B cell (primary cell): ENCODE results near the gene NATD1. TPM values are rescaled to one million over a fixed set of nuclear protein-coding genes. Genes with fewer than 3 reads are reported as not detected.

Source experiments
- ATAC-seq: fragments of 200-7000 bp; cut with Tn5 transposase; one replicate; pipeline ENCODE4 v1.10.0; 2021; ENCODE audit warnings: low read depth, mild to moderate bottlenecking, moderate number of reproducible peaks, moderate library complexity
- CTCF ChIA-PET: fragments of 350-600 bp; sonication (Branson Sonifier 250); formaldehyde crosslinking; loops from one replicate; lab custom pipeline; 2021; ENCODE audit warnings: antibody characterized with exemption, inconsistent platforms; lab: Charles Lee
- POLR2A ChIA-PET: fragments of 350-600 bp; sonication (Branson Sonifier 250); formaldehyde crosslinking; loops from one replicate; lab custom pipeline; 2021; ENCODE audit warnings: antibody characterized with exemption; lab: Charles Lee
- DNase-seq: peaks from one replicate; pipeline ENCODE4 v3.0.0; 2013
- H2AFZ ChIP-seq: 2 replicates; pipeline ENCODE4 v1.6.1; 2012; ENCODE audit warnings: mild to moderate bottlenecking, low read depth, low read length; ENCODE audit not compliant: insufficient read depth, poor library complexity, severe bottlenecking
- H3K27ac ChIP-seq, 2 donors: 1 replicate in 1 of 2; 2 replicates in 1 of 2; pipeline ENCODE4 v1.5.1; 2012 to 2013; ENCODE audit warnings: low read length in 2 of 2, mild to moderate bottlenecking in 2 of 2, moderate library complexity in 1 of 2
- H3K27me3 ChIP-seq, 4 experiments: fragments of 200-600 bp in 1 of 4; sonication (generic) in 1 of 4; replicated peaks in 1 of 4; 1 replicate in 2 of 4; 2 replicates in 2 of 4; pipeline versions ENCODE4 v1.6.1 to v1.7.0; 2013 to 2016; ENCODE audit warnings: low read length in 3 of 4, mild to moderate bottlenecking in 2 of 4, mixed read lengths in 1 of 4, moderate library complexity in 1 of 4; ENCODE audit not compliant: insufficient read depth in 4 of 4, control insufficient read depth in 3 of 4; ENCODE audit errors: control extremely low read depth in 1 of 4
- H3K36me3 ChIP-seq, 2 experiments: replicated peaks in 1 of 2; 1 replicate in 1 of 2; 2 replicates in 1 of 2; pipeline versions ENCODE4 v1.6.1 to v1.7.1; 2013; ENCODE audit warnings: low read length in 1 of 2; ENCODE audit not compliant: insufficient read depth in 2 of 2, control insufficient read depth in 1 of 2; ENCODE audit errors: control extremely low read depth in 1 of 2, extremely low read depth in 1 of 2
- H3K4me1 ChIP-seq, 2 donors: fragments of 200-600 bp in 1 of 2; sonication (generic) in 1 of 2; 1 replicate in 1 of 2; 2 replicates in 1 of 2; pipeline versions ENCODE4 v1.5.1 to v1.6.1; 2013 to 2017; ENCODE audit warnings: low read length in 2 of 2; ENCODE audit not compliant: control insufficient read depth in 2 of 2, insufficient read depth in 2 of 2
- H3K4me2 ChIP-seq: replicated peaks from 2 replicates; pipeline ENCODE3; 2012; ENCODE audit warnings: mild to moderate bottlenecking, low read depth, low read length; ENCODE audit not compliant: poor library complexity, severe bottlenecking
- H3K4me3 ChIP-seq, 5 experiments: fragments of 200-600 bp in 1 of 5; sonication (generic) in 1 of 5; 1 replicate in 3 of 5; 2 replicates in 2 of 5; pipeline versions ENCODE4 v1.5.1 to v1.7.0; 2011 to 2016; ENCODE audit warnings: low read length in 4 of 5, mild to moderate bottlenecking in 4 of 5, low read depth in 2 of 5, control low read depth in 1 of 5, moderate library complexity in 1 of 5; ENCODE audit not compliant: insufficient read depth in 1 of 5; ENCODE audit errors: control extremely low read depth in 1 of 5, extremely low read depth in 1 of 5
- H3K79me2 ChIP-seq: fragments of 200-600 bp; sonication (generic); one replicate; pipeline ENCODE4 v1.6.0; 2016; ENCODE audit warnings: low read length; ENCODE audit not compliant: control insufficient read depth, insufficient read depth
- H3K9ac ChIP-seq: fragments of 200-600 bp; sonication (generic); 2 replicates; pipeline ENCODE4 v1.6.1; 2017; ENCODE audit warnings: mild to moderate bottlenecking, low read length, moderate library complexity
- H3K9me3 ChIP-seq, 3 donors: one replicate each; pipeline versions ENCODE4 v1.6.1 to v1.7.1; 2013; ENCODE audit warnings: low read length in 2 of 3; ENCODE audit not compliant: control insufficient read depth in 2 of 3, insufficient read depth in 1 of 3; ENCODE audit errors: control extremely low read depth in 1 of 3
- H4K20me1 ChIP-seq: 2 replicates; pipeline ENCODE4 v1.6.0; 2012; ENCODE audit warnings: mild to moderate bottlenecking, low read length; ENCODE audit not compliant: insufficient read depth, control insufficient read depth, poor library complexity, severe bottlenecking
- H3K27ac Mint-ChIP-seq: one replicate; pipeline ENCODE4 v1.8.0; 2021; ENCODE audit warnings: mixed read lengths
- H3K27me3 Mint-ChIP-seq: one replicate; pipeline ENCODE4 v1.8.0; 2021; ENCODE audit warnings: mixed read lengths
- H3K4me1 Mint-ChIP-seq: one replicate; pipeline ENCODE4 v1.8.0; 2021; ENCODE audit warnings: mixed read lengths
- H3K4me3 Mint-ChIP-seq: one replicate; pipeline ENCODE4 v1.8.0; 2021; ENCODE audit warnings: mixed read lengths
- H3K9me3 Mint-ChIP-seq: one replicate; pipeline ENCODE4 v1.8.0; 2022; ENCODE audit warnings: mixed read lengths; ENCODE audit not compliant: insufficient read depth
- EZH2 ChIP-seq: IDR thresholded peaks from 2 replicates; pipeline ENCODE4 v1.6.1; 2012; ENCODE audit warnings: borderline replicate concordance, low read depth, mild to moderate bottlenecking, moderate library complexity, low read length; ENCODE audit not compliant: insufficient read depth, poor library complexity, severe bottlenecking
- WGBS: methylation state at CpG from one replicate; pipeline ENCODE4 v1.1.5; 2013; ENCODE audit warnings: missing lambda C conversion rate; ENCODE audit not compliant: insufficient coverage; 5-methylcytosine and 5-hydroxymethylcytosine counted together
- intact Hi-C: fragments of 100-400 bp; cut with micrococcal nuclease; formaldehyde crosslinking; loops from one replicate; pipeline ENCODE4 v1.10.0; 2022
- polyA plus RNA-seq: library from polyadenylated mRNA; depleted of rRNA; stranded (reverse); fragments of >200 nt; gene quantifications from 2 replicates; pipeline ENCODE4 v1.2.3, GENCODE V29; 2012
- total RNA-seq, 2 donors: library from RNA; stranded (reverse); fragments of 120-200 nt in 1 of 2; gene quantifications; 1 replicate in 1 of 2; 2 replicates in 1 of 2; pipeline versions ENCODE4 v1.2.3 to v1.2.4, GENCODE V29; 2013 to 2022
- TF ChIP-seq, protein P1 (sequence below): fragments of 200-600 bp; IDR thresholded peaks from one replicate; pipeline ENCODE4 v1.8.0; 2022; ENCODE audit warnings: antibody characterized with exemption, mild to moderate bottlenecking

NATD1 gene
- total and polyA plus RNA-seq, 2 donors (not counting 1 experiment from before 2014, with no cell fraction given): 2.0 to 6.7 TPM

DNA sequence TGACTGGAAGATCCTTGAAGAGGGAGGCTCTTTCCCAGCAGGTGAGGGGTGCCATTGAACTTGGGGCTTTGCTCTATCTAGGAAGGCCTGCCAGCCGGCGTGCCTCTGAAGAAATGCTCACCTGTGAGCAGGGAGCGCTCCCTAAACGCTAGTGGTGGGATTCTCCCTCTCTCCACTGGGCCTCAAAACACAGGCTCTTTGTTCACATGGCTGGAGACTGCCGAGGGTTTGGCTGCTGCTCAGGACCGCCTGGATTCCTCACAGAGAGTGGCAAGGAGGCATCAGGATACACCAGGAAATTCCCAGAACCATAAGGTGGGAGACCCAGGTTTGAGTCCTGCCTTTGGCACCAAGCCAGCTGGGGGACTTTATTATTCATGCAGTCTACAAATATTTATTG, 21.7 kb downstream of the NATD1 start:
- POLR2A ChIA-PET: no interaction called here
- no peaks in the 10 kb centered on the region for H3K4me1 ChIP-seq
- CTCF ChIA-PET: no interaction called here
- TF ChIP-seq, protein P1, sequence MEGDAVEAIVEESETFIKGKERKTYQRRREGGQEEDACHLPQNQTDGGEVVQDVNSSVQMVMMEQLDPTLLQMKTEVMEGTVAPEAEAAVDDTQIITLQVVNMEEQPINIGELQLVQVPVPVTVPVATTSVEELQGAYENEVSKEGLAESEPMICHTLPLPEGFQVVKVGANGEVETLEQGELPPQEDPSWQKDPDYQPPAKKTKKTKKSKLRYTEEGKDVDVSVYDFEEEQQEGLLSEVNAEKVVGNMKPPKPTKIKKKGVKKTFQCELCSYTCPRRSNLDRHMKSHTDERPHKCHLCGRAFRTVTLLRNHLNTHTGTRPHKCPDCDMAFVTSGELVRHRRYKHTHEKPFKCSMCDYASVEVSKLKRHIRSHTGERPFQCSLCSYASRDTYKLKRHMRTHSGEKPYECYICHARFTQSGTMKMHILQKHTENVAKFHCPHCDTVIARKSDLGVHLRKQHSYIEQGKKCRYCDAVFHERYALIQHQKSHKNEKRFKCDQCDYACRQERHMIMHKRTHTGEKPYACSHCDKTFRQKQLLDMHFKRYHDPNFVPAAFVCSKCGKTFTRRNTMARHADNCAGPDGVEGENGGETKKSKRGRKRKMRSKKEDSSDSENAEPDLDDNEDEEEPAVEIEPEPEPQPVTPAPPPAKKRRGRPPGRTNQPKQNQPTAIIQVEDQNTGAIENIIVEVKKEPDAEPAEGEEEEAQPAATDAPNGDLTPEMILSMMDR: no peak
- TF ChIP-seq EZH2: no peak
- no peak for DNase-seq
- H3K4me3 ChIP-seq: no peak overlapping the region
- peaks cover 5% of the 10 kb centered on the region for H3K9me3 Mint-ChIP-seq
- intact Hi-C loops: no loop called here
- H3K27me3 Mint-ChIP-seq: no peaks in the 10 kb centered on the region
- 100% methylated on average over 6 of the region's 6 CpGs for WGBS
- ATAC-seq: no peak
- no peak overlapping the region for H3K4me3 Mint-ChIP-seq
- no peak overlapping the region for H2AFZ ChIP-seq
- no peaks in the 10 kb centered on the region for H3K27me3 ChIP-seq
- no peaks in the 10 kb centered on the region for H3K4me1 Mint-ChIP-seq
- peaks cover 0 to 18% (median 4%) of the 10 kb centered on the region in 3 donors for H3K9me3 ChIP-seq
- no peak overlapping the region for H3K4me2 ChIP-seq
- H3K27ac ChIP-seq: no peak overlapping the region
- H3K27ac Mint-ChIP-seq: no peak overlapping the region
- H3K79me2 ChIP-seq: no peaks in the 10 kb centered on the region
- H3K9ac ChIP-seq: no peak overlapping the region
- no peaks in the 10 kb centered on the region for H3K36me3 ChIP-seq
- no peaks in the 10 kb centered on the region for H4K20me1 ChIP-seq

DNA sequence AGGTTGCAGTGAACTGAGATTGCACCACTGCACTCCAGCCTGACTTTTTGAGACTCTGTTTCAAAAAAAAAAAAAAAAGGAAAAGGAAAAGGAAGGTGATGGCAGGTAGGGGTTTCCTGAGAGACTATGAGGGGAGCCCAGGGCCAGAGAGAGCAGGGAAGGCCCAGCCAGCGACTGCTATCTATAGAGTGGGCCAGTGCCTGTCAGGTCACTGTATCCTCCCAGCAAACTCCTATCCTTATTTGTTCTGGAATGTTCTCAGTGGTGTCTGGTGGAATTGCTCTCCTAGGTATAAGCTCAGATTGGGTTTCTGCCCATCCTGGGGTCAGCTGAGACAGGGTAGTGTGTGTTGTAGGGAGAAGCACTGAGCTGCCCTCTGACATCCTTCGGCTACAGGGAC, 24.4 kb downstream of the NATD1 start:
- DNase-seq: no peak
- Histone ChIP-seq H3K27me3 (no peaks in the 10 kb centered on the region), H4K20me1 (no peaks in the 10 kb centered on the region), H3K4me3 (no peak overlapping the region), H3K4me2 (no peak overlapping the region), H3K9ac (no peak overlapping the region), H3K27ac (no peak overlapping the region), H3K9me3 (peaks cover 0 to 18% (median 4%) of the 10 kb centered on the region in 3 donors), H3K4me1 (no peaks in the 10 kb centered on the region), H3K79me2 (no peaks in the 10 kb centered on the region), H2AFZ (no peak overlapping the region), H3K36me3 (no peaks in the 10 kb centered on the region)
- TF ChIP-seq, protein P1: no peak
- no peak for TF ChIP-seq EZH2
- no CpG with 5 or more reads among the region's 2 CpGs for WGBS
- Mint-ChIP-seq H3K9me3 (peaks cover 5% of the 10 kb centered on the region), H3K27me3 (no peaks in the 10 kb centered on the region), H3K4me1 (no peaks in the 10 kb centered on the region), H3K4me3 (no peak overlapping the region), H3K27ac (no peak overlapping the region)
- POLR2A ChIA-PET: interaction anchor here (0.7 kb wide), 1 partner anchor 100 kb away, joined by 3 read pairs; no protein-coding TSS in a partner anchor
- CTCF ChIA-PET: no interaction called here
- ATAC-seq: no peak
- intact Hi-C loops: no loop called here
